DOHH2 (cell line): Measurements from ENCODE around the gene DGKA.

Experiments used
- H3F3A ChIP-seq: fragments of 200-600 bp; sonication (generic), shearing (Covaris generic); 2 replicates; pipeline ENCODE4 v1.6.0; 2016; ENCODE audit warnings: antibody characterized with exemption, mild to moderate bottlenecking; ENCODE audit not compliant: control insufficient read depth, insufficient read depth
- H3K27ac ChIP-seq: fragments of 200-600 bp; sonication (generic); 2 replicates; pipeline ENCODE4 v1.5.1; 2014; ENCODE audit warnings: low read depth, mild to moderate bottlenecking, low read length, moderate library complexity
- H3K27me3 ChIP-seq: fragments of 200-600 bp; sonication (generic); 2 replicates; pipeline ENCODE4 v1.6.1; 2014; ENCODE audit warnings: mild to moderate bottlenecking, low read length, mixed read lengths; ENCODE audit not compliant: control insufficient read depth
- H3K36me3 ChIP-seq: fragments of 200-600 bp; sonication (generic); 2 replicates; pipeline ENCODE4 v1.6.1; 2014; ENCODE audit warnings: mild to moderate bottlenecking, low read length, moderate library complexity, mixed read lengths; ENCODE audit not compliant: control insufficient read depth
- H3K4me1 ChIP-seq: fragments of 200-600 bp; sonication (generic); 2 replicates; pipeline ENCODE4 v1.6.1; 2014; ENCODE audit warnings: mild to moderate bottlenecking, low read length, mixed read lengths; ENCODE audit not compliant: control insufficient read depth
- H3K4me2 ChIP-seq: fragments of 200-600 bp; sonication (generic); 2 replicates; pipeline ENCODE4 v1.6.0; 2014; ENCODE audit warnings: mild to moderate bottlenecking, low read length, moderate library complexity
- H3K4me3 ChIP-seq: fragments of 200-600 bp; sonication (generic); 2 replicates; pipeline ENCODE4 v1.5.1; 2014; ENCODE audit warnings: mild to moderate bottlenecking, low read length, mixed read lengths
- H3K79me2 ChIP-seq: fragments of 200-600 bp; sonication (generic); 2 replicates; pipeline ENCODE4 v1.6.1; 2014; ENCODE audit warnings: mild to moderate bottlenecking, low read length, mixed read lengths; ENCODE audit not compliant: control insufficient read depth
- H3K9me2 ChIP-seq: fragments of 200-600 bp; sonication (generic); replicated peaks from 2 replicates; pipeline ENCODE4 v1.6.1; 2014; ENCODE audit warnings: mild to moderate bottlenecking, low read length, mixed read lengths; ENCODE audit not compliant: control insufficient read depth
- H3K9me3 ChIP-seq: fragments of 200-600 bp; sonication (generic); 2 replicates; pipeline ENCODE4 v1.6.1; 2014; ENCODE audit warnings: antibody characterized with exemption, low read length, mixed read lengths; ENCODE audit not compliant: control insufficient read depth, insufficient read depth
- H4K20me1 ChIP-seq: fragments of 200-600 bp; sonication (generic); 2 replicates; pipeline ENCODE4 v1.6.0; 2014; ENCODE audit warnings: low read depth, mild to moderate bottlenecking, antibody characterized with exemption, low read length, moderate library complexity; ENCODE audit not compliant: control insufficient read depth, insufficient read depth
- EZH2phosphoT487 ChIP-seq: fragments of 200-600 bp; sonication (generic); IDR thresholded peaks from 2 replicates; pipeline ENCODE4 v1.6.1; 2017; ENCODE audit warnings: borderline replicate concordance, mild to moderate bottlenecking, antibody characterized with exemption, low read length, moderate library complexity, mixed read lengths
- TF ChIP-seq, protein P1 (sequence below): fragments of 200-600 bp; sonication (generic); IDR thresholded peaks from one replicate; pipeline ENCODE4 v1.5.1; 2014; ENCODE audit warnings: antibody characterized with exemption, mild to moderate bottlenecking, low read depth, low read length; ENCODE audit not compliant: poor library complexity, severe bottlenecking

Gene DGKA

DNA sequence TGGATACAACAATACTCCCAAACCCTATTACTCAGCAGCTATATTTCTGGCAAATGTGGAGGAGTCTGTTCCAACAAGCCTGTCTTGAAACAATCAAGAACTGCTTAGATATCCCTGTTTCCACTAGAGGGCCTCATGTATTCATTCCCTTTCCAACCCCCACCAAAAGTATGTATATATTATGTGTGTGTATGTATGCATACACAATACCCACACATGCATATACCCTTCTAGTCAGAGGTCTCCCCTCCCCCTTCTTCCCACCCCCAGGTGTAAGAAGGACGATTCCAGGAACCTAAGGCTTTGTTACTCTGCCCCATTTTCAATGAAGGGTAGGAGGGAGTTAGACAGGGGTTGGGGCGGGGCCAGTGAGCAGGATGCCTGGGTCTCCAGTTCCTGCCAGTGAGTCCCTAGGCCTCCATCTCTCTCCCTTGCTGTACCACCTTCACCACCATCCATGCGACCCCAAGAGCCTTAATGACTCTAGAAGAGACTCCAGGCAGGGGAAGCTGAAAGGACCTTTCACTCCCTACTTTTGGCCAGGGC lies at the start of gene DGKA:
TSS of gene DGKA (plus strand) at position 392 of the 546 bp plus-strand sequence. CDS start 5,342 bp downstream, outside the sequence.
- no peaks in the 10 kb centered on the region for H3K9me2 ChIP-seq
- peaks cover 29% of the 10 kb centered on the region for H3F3A ChIP-seq
- H3K9me3 ChIP-seq, result no peaks in the 10 kb centered on the region
- TF ChIP-seq, protein P1, sequence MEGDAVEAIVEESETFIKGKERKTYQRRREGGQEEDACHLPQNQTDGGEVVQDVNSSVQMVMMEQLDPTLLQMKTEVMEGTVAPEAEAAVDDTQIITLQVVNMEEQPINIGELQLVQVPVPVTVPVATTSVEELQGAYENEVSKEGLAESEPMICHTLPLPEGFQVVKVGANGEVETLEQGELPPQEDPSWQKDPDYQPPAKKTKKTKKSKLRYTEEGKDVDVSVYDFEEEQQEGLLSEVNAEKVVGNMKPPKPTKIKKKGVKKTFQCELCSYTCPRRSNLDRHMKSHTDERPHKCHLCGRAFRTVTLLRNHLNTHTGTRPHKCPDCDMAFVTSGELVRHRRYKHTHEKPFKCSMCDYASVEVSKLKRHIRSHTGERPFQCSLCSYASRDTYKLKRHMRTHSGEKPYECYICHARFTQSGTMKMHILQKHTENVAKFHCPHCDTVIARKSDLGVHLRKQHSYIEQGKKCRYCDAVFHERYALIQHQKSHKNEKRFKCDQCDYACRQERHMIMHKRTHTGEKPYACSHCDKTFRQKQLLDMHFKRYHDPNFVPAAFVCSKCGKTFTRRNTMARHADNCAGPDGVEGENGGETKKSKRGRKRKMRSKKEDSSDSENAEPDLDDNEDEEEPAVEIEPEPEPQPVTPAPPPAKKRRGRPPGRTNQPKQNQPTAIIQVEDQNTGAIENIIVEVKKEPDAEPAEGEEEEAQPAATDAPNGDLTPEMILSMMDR, result peak; percentile 82
- no peak for TF ChIP-seq EZH2phosphoT487
- H3K4me1 ChIP-seq, result peaks cover 52% of the 10 kb centered on the region
- H3K4me3 ChIP-seq, result peak within 1 kb of the TSS; percentile 95
- no peaks in the 10 kb centered on the region for H3K27me3 ChIP-seq
- H4K20me1 ChIP-seq, result no peaks in the 10 kb centered on the region
- peak within 1 kb of the TSS; percentile 97 for H3K27ac ChIP-seq
- peak within 1 kb of the TSS; percentile 93 for H3K4me2 ChIP-seq
- H3K79me2 ChIP-seq, result peaks cover 68% of the 10 kb centered on the region
- peaks cover 67% of the 10 kb centered on the region for H3K36me3 ChIP-seq

DNA sequence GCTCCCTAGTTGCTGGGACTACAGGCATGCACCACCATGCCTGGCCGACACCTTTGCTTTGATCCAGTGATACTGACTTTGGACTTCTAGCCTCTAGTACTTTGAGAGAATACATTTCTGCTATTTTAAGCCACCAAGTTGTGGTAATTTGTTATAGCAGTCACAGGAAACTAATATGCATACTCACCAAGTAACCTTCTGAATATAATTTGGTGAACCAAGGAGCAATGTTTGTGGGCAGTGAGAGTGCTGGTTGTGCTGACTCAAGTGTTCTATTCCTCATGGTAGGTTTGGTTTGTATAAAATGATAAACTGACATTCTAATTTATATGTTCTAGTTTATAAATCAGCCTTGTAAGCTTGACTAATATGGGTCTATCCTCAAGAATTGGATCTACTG lies 45.8 kb upstream of the DGKA start:
- Histone ChIP-seq H3K9me3 (no peaks in the 10 kb centered on the region), H3K4me1 (0 out of 2 replicates have a peak, but pooled peaks cover 3% of the 10 kb centered on the region), H3K79me2 (no peaks in the 10 kb centered on the region), H4K20me1 (no peaks in the 10 kb centered on the region), H3K9me2 (no peaks in the 10 kb centered on the region), H3K4me3 (no peak overlapping the region), H3K36me3 (no peaks in the 10 kb centered on the region), H3K4me2 (no peak overlapping the region), H3K27ac (no peak overlapping the region), H3K27me3 (peaks cover 4% of the 10 kb centered on the region; the same call in 1 of the 2 replicates), H3F3A (no peaks in the 10 kb centered on the region)
- no peak for TF ChIP-seq EZH2phosphoT487
- TF ChIP-seq, protein P1, result no peak

DNA sequence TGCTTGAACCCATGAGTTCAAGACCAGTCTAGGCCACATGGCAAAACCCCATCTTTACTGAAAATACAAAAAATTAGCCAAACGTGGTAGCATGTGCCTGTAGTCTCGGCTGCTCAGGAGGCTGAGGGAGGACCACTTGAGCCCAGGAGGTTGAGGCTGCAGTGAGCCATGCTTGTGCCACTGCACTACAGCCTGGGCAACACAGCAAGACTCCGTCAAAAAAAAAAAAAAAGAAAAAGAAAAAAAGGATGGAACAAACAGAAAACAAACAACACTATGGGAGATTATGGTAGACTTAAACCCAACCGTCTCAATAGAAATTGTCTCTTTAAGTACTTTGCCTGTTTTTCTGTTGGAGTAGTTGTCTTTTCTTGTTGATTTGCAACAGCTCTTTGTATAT lies 39.7 kb upstream of the DGKA start:
- TF ChIP-seq, protein P1, result no peak
- TF ChIP-seq EZH2phosphoT487, result no peak
- Histone ChIP-seq H3K4me2 (no peak overlapping the region), H3K4me3 (no peak overlapping the region), H3K36me3 (no peaks in the 10 kb centered on the region), H3K9me2 (no peaks in the 10 kb centered on the region), H3F3A (no peaks in the 10 kb centered on the region), H3K9me3 (no peaks in the 10 kb centered on the region), H3K27me3 (peaks cover 4% of the 10 kb centered on the region; the same call in 1 of the 2 replicates), H4K20me1 (no peaks in the 10 kb centered on the region), H3K4me1 (no peaks in the 10 kb centered on the region), H3K27ac (no peak overlapping the region), H3K79me2 (no peaks in the 10 kb centered on the region)
